AG09319 (cell line): ENCODE data around the gene VPREB3.

Source experiments
- DNase-seq: peaks from one replicate; pipeline ENCODE4 v3.0.0-alpha.2; 2010; ENCODE audit warnings: low read depth; ENCODE audit errors: extremely low read depth
- CTCF ChIP-seq: IDR thresholded peaks from 2 replicates; pipeline ENCODE4 v1.5.1; 2011; ENCODE audit warnings: low read depth, mild to moderate bottlenecking, inconsistent platforms, low read length, moderate library complexity

VPREB3 gene

GRCh38 chr22:23762842-23763578, 8.8 kb upstream of the VPREB3 start, which contains the start of gene C22orf15:
TSS of gene C22orf15 (plus strand) at chr22:23762990. CDS start at chr22:23763307, 317 bp downstream.
- no peak for DNase-seq
- TF ChIP-seq CTCF: no peak

GRCh38 chr22:23760056-23760455, 5.8 kb upstream of the VPREB3 start:
- DNase-seq: no peak
- no peak for TF ChIP-seq CTCF

GRCh38 chr22:23759566-23759965, 5.3 kb upstream of the VPREB3 start:
- no peak for TF ChIP-seq CTCF

GRCh38 chr22:23756891-23757290, 2.7 kb upstream of the VPREB3 start:
- no peak for TF ChIP-seq CTCF
- no peak for DNase-seq

More at GRCh38 chr22:23759566-23759965, 5.3 kb upstream of the VPREB3 start:
- no peak for DNase-seq

- no peak for TF ChIP-seq CTCF
- DNase-seq: no peak
Measured at GRCh38 chr22:23755711-23756110, 1.5 kb upstream of the VPREB3 start.

GRCh38 chr22:23754980-23755636, 883 bp upstream of the VPREB3 start:
- no peak for TF ChIP-seq CTCF
- DNase-seq: no peak

- DNase-seq: no peak
- TF ChIP-seq CTCF: no peak
Measured at GRCh38 chr22:23753385-23753784, 840 bp downstream of the VPREB3 start.
